ENCODE results near the gene ITGA3. TPM values are rescaled to one million over a fixed set of nuclear protein-coding genes. Genes with fewer than 3 reads are reported as not detected.

ITGA3 gene
- total and polyA plus RNA-seq, 2 of the 13 experiments (the other 11 are each of a cell fraction or from before 2014, with no cell fraction given), result 0.48 to 0.69 TPM

- TF ChIP-seq HNF1A (IDR thresholded peaks at IDR 0.05; ENCODE audit: low read depth) (no peak), HNF1A (CRISPR knock-in tag; IDR thresholded peaks at IDR 0.05; ENCODE audit: borderline replicate concordance) (no peak), ZNF274 (CRISPR knock-in tag; IDR thresholded peaks at IDR 0.05) (no peak), TBX2 (CRISPR knock-in tag; IDR thresholded peaks at IDR 0.05; ENCODE audit: borderline replicate concordance) (no peak), ZSCAN29 (CRISPR knock-in tag; conservative IDR thresholded peaks at IDR 0.05) (no peak), ZNF576 (CRISPR knock-in tag; IDR thresholded peaks at IDR 0.05) (no peak), SMAD3 (CRISPR knock-in tag; IDR thresholded peaks at IDR 0.05) (no peak), ZNF598 (CRISPR knock-in tag; IDR thresholded peaks at IDR 0.05; ENCODE audit: borderline replicate concordance) (no peak), NPAS2 (CRISPR knock-in tag; IDR thresholded peaks at IDR 0.05; ENCODE audit: borderline replicate concordance) (no peak), HOXA3 (CRISPR knock-in tag; IDR thresholded peaks at IDR 0.05) (no peak)
These were observed 3.3 kb downstream of the ITGA3 start (continued) for GRCh38 chr17:50059256-50059655.
